Mesenchymal stem cell (in vitro differentiated cells and primary cell): ENCODE data around the gene RABEP2.

Experiments used
- DNase-seq: peaks from one replicate; pipeline ENCODE4 v3.0.0-alpha.2; 2013
- H2AFZ ChIP-seq: one replicate; pipeline ENCODE4 v1.6.1; 2013; ENCODE audit warnings: low read depth, mild to moderate bottlenecking, control low read depth, inconsistent platforms, low read length, moderate library complexity
- H2AK5ac ChIP-seq: 2 replicates; pipeline ENCODE4 v1.6.1; 2013; ENCODE audit warnings: low read length, moderate library complexity, mild to moderate bottlenecking, inconsistent platforms; ENCODE audit not compliant: severe bottlenecking
- H2BK120ac ChIP-seq: one replicate; pipeline ENCODE4 v1.6.1; 2013; ENCODE audit warnings: low read depth, mild to moderate bottlenecking, inconsistent platforms, low read length, moderate library complexity
- H2BK12ac ChIP-seq, 2 experiments: one replicate each; pipeline ENCODE4 v1.6.1; 2013; ENCODE audit warnings: inconsistent platforms in 2 of 2, low read length in 2 of 2, mild to moderate bottlenecking in 2 of 2, moderate library complexity in 2 of 2, control low read depth in 1 of 2
- H2BK15ac ChIP-seq: one replicate; pipeline ENCODE4 v1.6.1; 2013; ENCODE audit warnings: mild to moderate bottlenecking, low read depth, inconsistent platforms; ENCODE audit not compliant: poor library complexity, severe bottlenecking
- H2BK5ac ChIP-seq: 2 replicates; pipeline ENCODE4 v1.6.1; 2013; ENCODE audit warnings: low read depth, mild to moderate bottlenecking, low read length, control low read depth, inconsistent platforms; ENCODE audit not compliant: poor library complexity, severe bottlenecking
- H3K14ac ChIP-seq, 2 experiments: one replicate each; pipeline ENCODE4 v1.6.1; 2013; ENCODE audit warnings: inconsistent platforms in 2 of 2, low read length in 2 of 2, control low read depth in 1 of 2, mild to moderate bottlenecking in 1 of 2, moderate library complexity in 1 of 2
- H3K18ac ChIP-seq, 2 experiments: one replicate each; pipeline ENCODE4 v1.6.1; 2013; ENCODE audit warnings: inconsistent platforms in 2 of 2, low read length in 2 of 2, control low read depth in 1 of 2, low read depth in 1 of 2, mild to moderate bottlenecking in 1 of 2
- H3K23ac ChIP-seq, 2 experiments: one replicate each; pipeline ENCODE4 v1.6.1; 2013; ENCODE audit warnings: inconsistent platforms in 2 of 2, low read length in 2 of 2, mild to moderate bottlenecking in 2 of 2, moderate library complexity in 2 of 2, control low read depth in 1 of 2
- H3K27ac ChIP-seq: 2 replicates; pipeline ENCODE4 v1.5.1; 2013; ENCODE audit warnings: mild to moderate bottlenecking, moderate library complexity, low read length, control low read depth, inconsistent platforms; ENCODE audit not compliant: poor library complexity, severe bottlenecking
- H3K27me3 ChIP-seq, 2 experiments: 2 replicates each; pipeline versions ENCODE4 v1.6.1 to v1.7.0; 2013; ENCODE audit warnings: low read length in 2 of 2, mild to moderate bottlenecking in 2 of 2, moderate library complexity in 2 of 2, control low read depth in 1 of 2, inconsistent platforms in 1 of 2; ENCODE audit not compliant: control insufficient read depth in 1 of 2, insufficient read depth in 1 of 2
- H3K36me3 ChIP-seq, 2 experiments: 2 replicates each; pipeline versions ENCODE4 v1.6.1 to v1.7.0; 2013; ENCODE audit warnings: low read length in 2 of 2, control low read depth in 1 of 2, inconsistent platforms in 1 of 2, low read depth in 1 of 2, mild to moderate bottlenecking in 1 of 2; ENCODE audit not compliant: insufficient read depth in 2 of 2, control insufficient read depth in 1 of 2
- H3K4ac ChIP-seq, 2 experiments: one replicate each; pipeline ENCODE4 v1.6.1; 2013; ENCODE audit warnings: inconsistent platforms in 2 of 2, low read length in 2 of 2, mild to moderate bottlenecking in 2 of 2, moderate library complexity in 2 of 2, control low read depth in 1 of 2, low read depth in 1 of 2
- H3K4me1 ChIP-seq: 2 replicates; pipeline ENCODE4 v1.6.1; 2013; ENCODE audit warnings: low read depth, low read length, control low read depth; ENCODE audit not compliant: control insufficient read depth, insufficient read depth
- H3K4me2 ChIP-seq: 2 replicates; pipeline ENCODE4 v1.6.1; 2013; ENCODE audit warnings: low read length, mild to moderate bottlenecking, inconsistent platforms; ENCODE audit not compliant: poor library complexity, severe bottlenecking
- H3K4me3 ChIP-seq, 2 experiments: 2 replicates each; pipeline versions ENCODE4 v1.5.1 to v1.7.0; 2013; ENCODE audit warnings: low read length in 2 of 2, mild to moderate bottlenecking in 2 of 2, control low read depth in 1 of 2, low read depth in 1 of 2; ENCODE audit not compliant: insufficient read depth in 1 of 2
- H3K79me1 ChIP-seq: replicated peaks from 2 replicates; pipeline ENCODE4 v1.6.1; 2013; ENCODE audit warnings: mild to moderate bottlenecking, control low read depth, low read length, inconsistent platforms; ENCODE audit not compliant: poor library complexity, severe bottlenecking
- H3K9ac ChIP-seq: 2 replicates; pipeline ENCODE4 v1.7.0; 2013; ENCODE audit warnings: mild to moderate bottlenecking, low read length, moderate library complexity
- H3K9me3 ChIP-seq: 2 replicates; pipeline ENCODE4 v1.7.0; 2013; ENCODE audit warnings: mild to moderate bottlenecking, low read length; ENCODE audit not compliant: control insufficient read depth
- H4K8ac ChIP-seq: one replicate; pipeline ENCODE4 v1.6.1; 2013; ENCODE audit warnings: inconsistent platforms, mild to moderate bottlenecking, low read length, moderate library complexity
- H4K91ac ChIP-seq: one replicate; pipeline ENCODE4 v1.6.1; 2013; ENCODE audit warnings: mild to moderate bottlenecking, low read length, inconsistent platforms
- WGBS: methylation state at CpG from one replicate; pipeline ENCODE4 v1.1.7; 2013; ENCODE audit warnings: mixed read lengths; 5-methylcytosine and 5-hydroxymethylcytosine counted together

The RABEP2 gene

DNA sequence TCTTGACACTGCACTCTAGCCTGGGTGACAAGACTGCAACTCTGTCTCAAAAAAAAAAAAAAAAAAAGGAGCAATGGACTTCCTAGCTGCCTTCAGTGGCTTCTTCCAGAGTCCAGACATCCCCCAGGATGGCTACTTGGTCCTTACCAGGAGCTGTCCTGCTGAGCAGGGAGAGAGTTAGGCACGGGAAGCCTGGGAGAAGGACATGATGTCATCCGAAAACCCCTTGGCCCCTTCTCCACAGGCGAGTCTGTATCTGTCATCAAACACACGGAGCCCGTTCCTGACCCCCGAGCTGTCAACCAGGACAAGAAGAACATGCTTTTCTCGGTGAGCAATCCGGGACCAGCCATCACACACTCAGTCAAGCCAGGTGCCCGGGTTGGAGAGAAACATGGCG lies 38.1 kb downstream of the RABEP2 start:
- WGBS = 86% methylated on average over 10 of the region's 10 CpGs
- no peak overlapping the region for H2BK120ac ChIP-seq

GRCh38 chr16:28884045-28884444 lies 41.0 kb downstream of the RABEP2 start:
- Histone ChIP-seq H2BK5ac (no peak overlapping the region), H3K36me3 (peaks cover 0 to 15% of the 10 kb centered on the region in 2 experiments), H3K14ac (no peak overlapping the region), H3K18ac (no peak overlapping the region), H3K4ac (no peak overlapping the region), H3K4me1 (peaks cover 23% of the 10 kb centered on the region), H2AFZ (no peak overlapping the region), H2BK12ac (no peak overlapping the region), H4K8ac (no peak overlapping the region), H3K4me2 (no peak overlapping the region), H4K91ac (no peak overlapping the region), H3K27ac (no peak overlapping the region), H2AK5ac (no peak overlapping the region), H3K9ac (no peak overlapping the region), H2BK15ac (no peak overlapping the region), H3K27me3 (peaks cover 4 to 34% of the 10 kb centered on the region in 2 experiments), H3K4me3 (no peak overlapping the region), H2BK120ac (no peak overlapping the region), H3K79me1 (peaks cover 4% of the 10 kb centered on the region), H3K9me3 (no peaks in the 10 kb centered on the region), H3K23ac (no peak overlapping the region)
- WGBS = 96% methylated on average over 6 of the region's 6 CpGs
- no peak for DNase-seq

More for the DNA sequence above, 38.1 kb downstream of the RABEP2 start:
- H3K4me1 ChIP-seq = peaks cover 13% of the 10 kb centered on the region
- peaks cover 0 to 23% of the 10 kb centered on the region in 2 experiments for H3K27me3 ChIP-seq
- no peak overlapping the region for H2BK15ac ChIP-seq
- no peak overlapping the region for H3K4me2 ChIP-seq
- no peak overlapping the region for H3K9ac ChIP-seq
- no peak overlapping the region for H3K18ac ChIP-seq
- no peak overlapping the region for H2BK5ac ChIP-seq
- no peak overlapping the region for H4K91ac ChIP-seq
- H2BK12ac ChIP-seq = no peak overlapping the region
- H3K79me1 ChIP-seq = no peaks in the 10 kb centered on the region
- no peaks in the 10 kb centered on the region for H3K9me3 ChIP-seq
- no peak overlapping the region for H3K23ac ChIP-seq
- H3K4ac ChIP-seq = no peak overlapping the region
- H2AFZ ChIP-seq = no peak overlapping the region
- H4K8ac ChIP-seq = no peak overlapping the region
- H2AK5ac ChIP-seq = no peak overlapping the region
- no peak overlapping the region for H3K4me3 ChIP-seq
- H3K27ac ChIP-seq = no peak overlapping the region
- no peak for DNase-seq
- peaks cover 0 to 15% of the 10 kb centered on the region in 2 experiments for H3K36me3 ChIP-seq
- H3K14ac ChIP-seq = no peak overlapping the region

GRCh38 chr16:28883221-28883996 lies 41.6 kb downstream of the RABEP2 start:
- H2AK5ac ChIP-seq = no peak overlapping the region
- no peak overlapping the region for H3K4me3 ChIP-seq
- H3K4me2 ChIP-seq = no peak overlapping the region
- no peak overlapping the region for H3K4ac ChIP-seq
- H3K14ac ChIP-seq = no peak overlapping the region
- no peak overlapping the region for H3K23ac ChIP-seq
- no peak overlapping the region for H4K8ac ChIP-seq
- H2BK5ac ChIP-seq = no peak overlapping the region
- no peak overlapping the region for H2BK120ac ChIP-seq
- H3K9me3 ChIP-seq = no peaks in the 10 kb centered on the region
- H2AFZ ChIP-seq = no peak overlapping the region
- WGBS = 82% methylated on average over 25 of the region's 25 CpGs
- no peak overlapping the region for H3K18ac ChIP-seq
- H3K27ac ChIP-seq = no peak overlapping the region
- no peak overlapping the region for H2BK12ac ChIP-seq
- no peak for DNase-seq
- no peak overlapping the region for H3K9ac ChIP-seq
- H2BK15ac ChIP-seq = no peak overlapping the region
- peaks cover 0 to 9% of the 10 kb centered on the region in 2 experiments for H3K36me3 ChIP-seq
- peaks cover 8% of the 10 kb centered on the region for H3K79me1 ChIP-seq
- peaks cover 21% of the 10 kb centered on the region for H3K4me1 ChIP-seq
- no peak overlapping the region for H4K91ac ChIP-seq
- H3K27me3 ChIP-seq = peaks cover 4 to 34% of the 10 kb centered on the region in 2 experiments

DNA sequence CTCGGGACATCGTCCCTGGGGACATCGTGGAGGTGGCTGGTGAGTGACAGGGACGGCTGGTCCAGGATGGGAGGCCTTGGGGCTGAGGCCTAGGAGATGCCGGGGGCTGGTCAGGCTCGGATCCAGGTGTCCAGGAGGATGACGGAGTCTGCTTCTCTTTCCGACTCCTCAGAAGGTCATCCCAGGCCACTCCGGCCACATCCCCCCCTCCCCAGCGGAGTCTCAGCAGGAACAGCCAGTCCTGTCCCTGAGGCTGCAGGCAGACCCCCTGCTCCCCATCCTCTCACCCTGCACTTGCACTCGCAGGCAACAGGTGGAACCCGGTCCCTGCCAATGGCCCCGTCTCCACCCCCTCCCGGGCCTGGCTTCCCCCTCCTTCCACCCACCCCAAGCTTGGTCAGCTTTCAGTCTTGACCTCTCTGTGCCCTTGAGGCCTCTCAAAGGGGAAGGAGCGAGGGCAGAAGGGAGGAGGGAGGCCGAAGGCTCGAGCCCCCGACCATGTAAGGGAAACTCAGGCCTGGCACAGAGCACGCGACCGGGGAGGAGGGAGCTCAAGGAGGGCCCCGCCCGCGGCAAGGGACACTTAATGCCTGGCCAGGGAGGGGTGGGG lies 42.4 kb downstream of the RABEP2 start:
- H2BK5ac ChIP-seq = no peak overlapping the region
- H2BK12ac ChIP-seq = no peak overlapping the region
- H3K36me3 ChIP-seq = peaks cover 0 to 8% of the 10 kb centered on the region in 2 experiments
- no peak overlapping the region for H3K9ac ChIP-seq
- no peak overlapping the region for H2BK15ac ChIP-seq
- H3K4me1 ChIP-seq = peaks cover 21% of the 10 kb centered on the region
- H3K14ac ChIP-seq = no peak overlapping the region
- 69% methylated on average over 24 of the region's 24 CpGs for WGBS
- H3K4me2 ChIP-seq = no peak overlapping the region
- no peak overlapping the region for H3K4me3 ChIP-seq
- no peak overlapping the region for H3K23ac ChIP-seq
- no peak for DNase-seq
- no peak overlapping the region for H2AFZ ChIP-seq
- H3K27me3 ChIP-seq = peaks cover 4 to 34% of the 10 kb centered on the region in 2 experiments
- H3K4ac ChIP-seq = no peak overlapping the region
- no peak overlapping the region for H4K91ac ChIP-seq
- no peak overlapping the region for H2BK120ac ChIP-seq
- no peak overlapping the region for H3K18ac ChIP-seq
- no peak overlapping the region for H3K27ac ChIP-seq
- H4K8ac ChIP-seq = no peak overlapping the region
- H3K79me1 ChIP-seq = peaks cover 14% of the 10 kb centered on the region
- H3K9me3 ChIP-seq = no peaks in the 10 kb centered on the region
- no peak overlapping the region for H2AK5ac ChIP-seq
